MM.1S (cell line): ENCODE results near the gene PLCXD3.

Source experiments
- DNase-seq: peaks from one replicate; pipeline ENCODE4 v3.0.0-alpha.2; 2015
- H2AFZ ChIP-seq: fragments of 300-600 bp; sonication (generic); 2 replicates; pipeline ENCODE4 v1.6.0; 2016; ENCODE audit warnings: antibody characterized with exemption, low read length
- H3F3A ChIP-seq: fragments of 300-600 bp; sonication (generic); 2 replicates; pipeline ENCODE4 v1.6.1; 2016; ENCODE audit warnings: mild to moderate bottlenecking, antibody characterized with exemption, low read length, moderate library complexity, mixed read lengths; ENCODE audit not compliant: insufficient read depth
- H3K27ac ChIP-seq: fragments of 300-600 bp; sonication (generic); 2 replicates; pipeline ENCODE4 v1.5.1; 2016; ENCODE audit warnings: mild to moderate bottlenecking, low read length
- H3K27me3 ChIP-seq: fragments of 300-600 bp; sonication (generic); replicated peaks from 2 replicates; pipeline ENCODE4 v1.6.0; 2016; ENCODE audit warnings: low read length; ENCODE audit not compliant: insufficient read depth
- H3K36me3 ChIP-seq: fragments of 300-600 bp; sonication (generic); replicated peaks from 2 replicates; pipeline ENCODE4 v1.6.1; 2016; ENCODE audit warnings: mild to moderate bottlenecking, low read length, mixed read lengths; ENCODE audit not compliant: insufficient read depth
- H3K4me1 ChIP-seq: fragments of 300-600 bp; sonication (generic); 2 replicates; pipeline ENCODE4 v1.6.1; 2016; ENCODE audit warnings: low read length, mixed read lengths
- H3K4me2 ChIP-seq: fragments of 300-600 bp; sonication (generic); 2 replicates; pipeline ENCODE4 v1.6.0; 2016; ENCODE audit warnings: low read depth, low read length
- H3K4me3 ChIP-seq: fragments of 300-600 bp; sonication (generic); 2 replicates; pipeline ENCODE4 v1.5.1; 2016; ENCODE audit warnings: low read length, mixed read lengths
- H3K79me2 ChIP-seq: fragments of 300-600 bp; sonication (generic); 2 replicates; pipeline ENCODE4 v1.6.1; 2016; ENCODE audit warnings: mixed run types, low read length, mixed read lengths
- H3K9ac ChIP-seq: fragments of 300-600 bp; sonication (generic); 2 replicates; pipeline ENCODE4 v1.6.1; 2016; ENCODE audit warnings: low read length, mixed read lengths
- H3K9me2 ChIP-seq: fragments of 300-600 bp; sonication (generic); replicated peaks from 2 replicates; pipeline ENCODE4 v1.6.1; 2016; ENCODE audit warnings: mild to moderate bottlenecking, low read length, mixed read lengths; ENCODE audit not compliant: insufficient read depth
- H3K9me3 ChIP-seq: fragments of 300-600 bp; sonication (generic); replicated peaks from 2 replicates; pipeline ENCODE4 v1.6.1; 2016; ENCODE audit warnings: mild to moderate bottlenecking, low read length, mixed read lengths; ENCODE audit not compliant: insufficient read depth
- H4K20me1 ChIP-seq: fragments of 300-600 bp; sonication (generic); 2 replicates; pipeline ENCODE4 v1.6.1; 2016; ENCODE audit warnings: mild to moderate bottlenecking, low read length, moderate library complexity, mixed read lengths; ENCODE audit not compliant: insufficient read depth
- EZH2 ChIP-seq: fragments of 300-600 bp; sonication (generic); optimal IDR thresholded peaks from 2 replicates; pipeline ENCODE3; 2017; ENCODE audit warnings: low read depth, mild to moderate bottlenecking, antibody characterized with exemption, low read length, mixed read lengths
- EZH2phosphoT487 ChIP-seq: fragments of 300-600 bp; sonication (generic); IDR thresholded peaks from 2 replicates; pipeline ENCODE4 v1.6.1; 2018; ENCODE audit warnings: antibody characterized with exemption, low read length
- TF ChIP-seq, protein P1 (sequence below): fragments of 300-600 bp; sonication (generic); IDR thresholded peaks from 2 replicates; pipeline ENCODE4 v1.5.1; 2016; ENCODE audit warnings: antibody characterized with exemption, low read length, mixed read lengths

Gene PLCXD3

GRCh38 chr5:41433552-41434181, 76.7 kb downstream of the PLCXD3 start:
- H3K9me2 ChIP-seq = no peaks in the 10 kb centered on the region
- TF ChIP-seq EZH2 (no peak), EZH2phosphoT487 (no peak)
- TF ChIP-seq, protein P1, sequence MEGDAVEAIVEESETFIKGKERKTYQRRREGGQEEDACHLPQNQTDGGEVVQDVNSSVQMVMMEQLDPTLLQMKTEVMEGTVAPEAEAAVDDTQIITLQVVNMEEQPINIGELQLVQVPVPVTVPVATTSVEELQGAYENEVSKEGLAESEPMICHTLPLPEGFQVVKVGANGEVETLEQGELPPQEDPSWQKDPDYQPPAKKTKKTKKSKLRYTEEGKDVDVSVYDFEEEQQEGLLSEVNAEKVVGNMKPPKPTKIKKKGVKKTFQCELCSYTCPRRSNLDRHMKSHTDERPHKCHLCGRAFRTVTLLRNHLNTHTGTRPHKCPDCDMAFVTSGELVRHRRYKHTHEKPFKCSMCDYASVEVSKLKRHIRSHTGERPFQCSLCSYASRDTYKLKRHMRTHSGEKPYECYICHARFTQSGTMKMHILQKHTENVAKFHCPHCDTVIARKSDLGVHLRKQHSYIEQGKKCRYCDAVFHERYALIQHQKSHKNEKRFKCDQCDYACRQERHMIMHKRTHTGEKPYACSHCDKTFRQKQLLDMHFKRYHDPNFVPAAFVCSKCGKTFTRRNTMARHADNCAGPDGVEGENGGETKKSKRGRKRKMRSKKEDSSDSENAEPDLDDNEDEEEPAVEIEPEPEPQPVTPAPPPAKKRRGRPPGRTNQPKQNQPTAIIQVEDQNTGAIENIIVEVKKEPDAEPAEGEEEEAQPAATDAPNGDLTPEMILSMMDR = peak; percentile 34

GRCh38 chr5:41432481-41433253, 77.7 kb downstream of the PLCXD3 start:
- H3K36me3 ChIP-seq = no peaks in the 10 kb centered on the region
- H3K9me2 ChIP-seq = no peaks in the 10 kb centered on the region
- H4K20me1 ChIP-seq = no peaks in the 10 kb centered on the region
- no peak overlapping the region for H3K4me3 ChIP-seq
- no peaks in the 10 kb centered on the region for H3K79me2 ChIP-seq
- H3K9ac ChIP-seq = no peak overlapping the region
- no peak overlapping the region for H3K27ac ChIP-seq
- H3K4me1 ChIP-seq = no peaks in the 10 kb centered on the region
- no peak overlapping the region for H3K4me2 ChIP-seq
- H2AFZ ChIP-seq = no peak overlapping the region
- DNase-seq = no peak
- H3K27me3 ChIP-seq = no peaks in the 10 kb centered on the region
- TF ChIP-seq EZH2phosphoT487 (no peak), EZH2 (no peak)
- TF ChIP-seq, protein P1 = no peak
- no peaks in the 10 kb centered on the region for H3F3A ChIP-seq
- no peaks in the 10 kb centered on the region for H3K9me3 ChIP-seq

More at GRCh38 chr5:41433552-41434181, 76.7 kb downstream of the PLCXD3 start:
- Histone ChIP-seq H3K79me2 (no peaks in the 10 kb centered on the region), H3K4me3 (no peak overlapping the region), H3K4me2 (no peak overlapping the region), H4K20me1 (no peaks in the 10 kb centered on the region), H3F3A (no peaks in the 10 kb centered on the region), H3K9me3 (no peaks in the 10 kb centered on the region), H3K27ac (no peak overlapping the region), H3K9ac (no peak overlapping the region), H2AFZ (no peak overlapping the region), H3K27me3 (no peaks in the 10 kb centered on the region), H3K4me1 (no peaks in the 10 kb centered on the region), H3K36me3 (no peaks in the 10 kb centered on the region)
- no peak for DNase-seq

- no peaks in the 10 kb centered on the region for H3K27me3 ChIP-seq
- no peaks in the 10 kb centered on the region for H3K9me2 ChIP-seq
- no peak overlapping the region for H3K27ac ChIP-seq
- no peak overlapping the region for H3K4me3 ChIP-seq
- H3K4me1 ChIP-seq = no peaks in the 10 kb centered on the region
- no peaks in the 10 kb centered on the region for H3F3A ChIP-seq
- H2AFZ ChIP-seq = no peak overlapping the region
- no peaks in the 10 kb centered on the region for H3K9me3 ChIP-seq
- no peak overlapping the region for H3K9ac ChIP-seq
- no peak overlapping the region for H3K4me2 ChIP-seq
- TF ChIP-seq EZH2phosphoT487 (no peak), EZH2 (no peak)
- TF ChIP-seq, protein P1 = no peak
- DNase-seq = no peak
- H4K20me1 ChIP-seq = no peaks in the 10 kb centered on the region
- no peaks in the 10 kb centered on the region for H3K79me2 ChIP-seq
- H3K36me3 ChIP-seq = no peaks in the 10 kb centered on the region
Measured at GRCh38 chr5:41427505-41427904, 82.9 kb downstream of the PLCXD3 start.
